ENCODE data around the gene WNT9A. TPM values are rescaled to one million over a fixed set of nuclear protein-coding genes. Genes with fewer than 3 reads are reported as not detected.
"Not testable (repeated sequence)": the region's sequence is repeated elsewhere in the genome, so short reads cannot be mapped to it uniquely, and the experiment has no call there.

WNT9A gene
- total RNA-seq, 4 donors from 2014 or later, result 0.72 to 2.5 (median 1.2) TPM

DNA sequence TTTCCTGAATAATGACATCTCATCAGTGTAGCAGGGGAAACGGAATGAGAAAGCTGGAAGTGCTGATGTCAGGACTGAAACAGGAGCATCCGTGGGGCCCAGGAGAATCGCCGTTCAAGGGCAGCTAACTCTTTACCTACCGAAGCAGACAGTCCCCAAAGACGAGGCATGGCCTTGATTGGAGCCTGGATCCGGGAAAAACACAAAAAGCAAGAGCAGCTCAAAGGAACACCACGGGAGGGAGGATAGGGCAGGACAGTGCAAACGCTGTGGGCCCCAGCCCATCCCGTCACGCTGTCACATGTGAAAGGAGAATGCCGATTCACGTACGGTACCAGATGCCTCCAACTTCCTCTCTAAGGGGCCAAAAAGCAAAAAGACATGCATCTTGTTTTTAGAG lies 34.9 kb downstream of the WNT9A start:
- intact Hi-C loops (cut with DNase I; ENCODE audit: low total_unique reads), result no loop called here
- no peak for DNase-seq (ENCODE audit: low spot score in 2 of 2)
- no peak for TF ChIP-seq POLR2A (IDR thresholded peaks at IDR 0.05)
- TF ChIP-seq, protein P1, sequence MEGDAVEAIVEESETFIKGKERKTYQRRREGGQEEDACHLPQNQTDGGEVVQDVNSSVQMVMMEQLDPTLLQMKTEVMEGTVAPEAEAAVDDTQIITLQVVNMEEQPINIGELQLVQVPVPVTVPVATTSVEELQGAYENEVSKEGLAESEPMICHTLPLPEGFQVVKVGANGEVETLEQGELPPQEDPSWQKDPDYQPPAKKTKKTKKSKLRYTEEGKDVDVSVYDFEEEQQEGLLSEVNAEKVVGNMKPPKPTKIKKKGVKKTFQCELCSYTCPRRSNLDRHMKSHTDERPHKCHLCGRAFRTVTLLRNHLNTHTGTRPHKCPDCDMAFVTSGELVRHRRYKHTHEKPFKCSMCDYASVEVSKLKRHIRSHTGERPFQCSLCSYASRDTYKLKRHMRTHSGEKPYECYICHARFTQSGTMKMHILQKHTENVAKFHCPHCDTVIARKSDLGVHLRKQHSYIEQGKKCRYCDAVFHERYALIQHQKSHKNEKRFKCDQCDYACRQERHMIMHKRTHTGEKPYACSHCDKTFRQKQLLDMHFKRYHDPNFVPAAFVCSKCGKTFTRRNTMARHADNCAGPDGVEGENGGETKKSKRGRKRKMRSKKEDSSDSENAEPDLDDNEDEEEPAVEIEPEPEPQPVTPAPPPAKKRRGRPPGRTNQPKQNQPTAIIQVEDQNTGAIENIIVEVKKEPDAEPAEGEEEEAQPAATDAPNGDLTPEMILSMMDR (IDR thresholded peaks at IDR 0.05), result no peak
- 49 to 60% methylated on average over 14 of the region's 14 CpGs for WGBS, 2 donors
- no peak overlapping the region for H3K4me3 ChIP-seq (ENCODE audit: low read depth, poor library complexity, severe bottlenecking)

DNA sequence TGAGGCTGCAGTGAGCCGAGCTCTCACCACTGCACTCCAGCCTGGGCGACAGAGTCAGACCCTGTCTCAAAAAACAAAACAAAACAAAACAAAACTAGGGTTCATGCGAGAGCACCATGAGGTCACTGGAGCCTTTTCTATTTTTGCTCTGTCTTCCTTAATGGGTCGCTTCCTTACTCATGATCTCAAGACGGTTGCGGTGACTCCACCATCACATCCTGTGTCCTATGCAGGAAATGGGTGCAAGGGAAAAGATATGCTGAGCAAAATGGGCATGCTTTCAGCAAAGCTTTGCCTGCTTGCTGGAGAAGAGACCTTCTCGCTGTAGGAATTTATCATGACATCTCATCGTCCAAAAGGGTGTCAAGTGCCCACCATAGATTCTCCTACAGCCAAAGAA lies 36.4 kb downstream of the WNT9A start:
- no peak overlapping the region for H3K4me3 ChIP-seq (ENCODE audit: low read depth, poor library complexity, severe bottlenecking)
- TF ChIP-seq, protein P1 (IDR thresholded peaks at IDR 0.05), result no peak
- no peak for TF ChIP-seq POLR2A (IDR thresholded peaks at IDR 0.05)
- no peak for DNase-seq (ENCODE audit: low spot score in 2 of 2)
- 86 to 90% methylated on average over 8 of the region's 8 CpGs for WGBS, 2 donors
- intact Hi-C loops (cut with DNase I; ENCODE audit: low total_unique reads), result no loop called here

- TF ChIP-seq, protein P1 (IDR thresholded peaks at IDR 0.05), result no peak
- TF ChIP-seq POLR2A (IDR thresholded peaks at IDR 0.05), result no peak
- 70 to 72% methylated on average over 10 of the region's 10 CpGs for WGBS, 2 donors
- intact Hi-C loops (cut with DNase I; ENCODE audit: low total_unique reads), result no loop called here
- no peak overlapping the region for H3K4me3 ChIP-seq (ENCODE audit: low read depth, poor library complexity, severe bottlenecking)
- DNase-seq (ENCODE audit: low spot score in 2 of 2), result no peak
Measured at GRCh38 chr1:227910511-227911153, 37.1 kb downstream of the WNT9A start.

DNA sequence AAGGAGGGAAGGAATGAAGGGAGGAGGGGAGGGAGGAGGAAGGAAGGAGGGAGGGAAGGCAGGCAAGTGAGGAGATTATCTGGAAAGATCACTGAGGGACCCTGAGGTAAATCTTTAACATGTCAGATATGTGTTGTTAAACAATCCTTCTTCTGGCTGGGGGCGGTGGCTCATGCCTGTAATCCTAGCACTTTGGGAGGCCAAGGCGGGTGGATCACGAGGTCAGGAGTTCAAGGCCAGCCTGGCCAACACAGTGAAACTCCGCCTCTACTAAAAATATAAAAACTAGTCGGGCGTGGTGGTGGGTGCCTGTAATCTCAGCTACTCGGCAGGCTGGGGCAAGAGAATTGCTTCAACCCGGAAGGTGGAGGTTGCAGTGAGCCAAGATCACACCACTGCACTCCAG lies 37.8 kb downstream of the WNT9A start:
- H3K4me3 ChIP-seq (ENCODE audit: low read depth, poor library complexity, severe bottlenecking); DNase-seq (ENCODE audit: low spot score in 2 of 2); intact Hi-C loops (cut with DNase I; ENCODE audit: low total_unique reads): not testable (repeated sequence)
- 34 to 52% methylated on average over 8 of the region's 8 CpGs for whole genome bisulfite sequencing, 2 donors

GRCh38 chr1:227909188-227909587 lies 38.5 kb downstream of the WNT9A start:
- TF ChIP-seq POLR2A (IDR thresholded peaks at IDR 0.05), result no peak
- TF ChIP-seq, protein P1 (IDR thresholded peaks at IDR 0.05), result no peak
- intact Hi-C loops (cut with DNase I; ENCODE audit: low total_unique reads), result no loop called here
- DNase-seq (ENCODE audit: low spot score in 2 of 2), result no peak
- no peak overlapping the region for H3K4me3 ChIP-seq (ENCODE audit: low read depth, poor library complexity, severe bottlenecking)
- WGBS, 2 donors, result 90 to 93% methylated on average over 2 of the region's 2 CpGs

DNA sequence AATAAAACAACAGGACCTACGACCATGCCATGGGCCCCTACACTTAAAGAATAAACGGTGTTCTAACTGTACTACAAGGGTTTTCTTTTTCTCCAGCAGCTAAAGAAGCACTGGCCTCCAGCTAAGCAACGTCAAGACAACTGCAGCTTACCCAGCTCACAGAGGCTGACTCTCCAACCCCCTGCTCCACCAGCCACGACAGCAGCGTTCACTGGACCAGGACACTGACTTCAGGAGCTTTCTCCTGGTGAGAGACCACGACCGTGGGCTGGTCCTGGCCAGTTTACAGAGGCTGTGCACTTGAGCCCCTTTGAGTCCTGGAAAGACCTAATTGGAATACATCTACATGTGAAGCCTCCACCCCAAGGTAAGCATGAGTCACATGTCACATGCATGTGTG lies 39.4 kb downstream of the WNT9A start:
- no peak for DNase-seq (ENCODE audit: low spot score in 2 of 2)
- TF ChIP-seq POLR2A (IDR thresholded peaks at IDR 0.05), result no peak
- TF ChIP-seq, protein P1 (IDR thresholded peaks at IDR 0.05), result no peak
- intact Hi-C loops (cut with DNase I; ENCODE audit: low total_unique reads), result no loop called here
- WGBS, 2 donors, result 79 to 86% methylated on average over 7 of the region's 7 CpGs
- H3K4me3 ChIP-seq (ENCODE audit: low read depth, poor library complexity, severe bottlenecking), result no peak overlapping the region

Measured in lower leg skin (tissue), 4 donors.